Muscle of arm (tissue), 12 donors: Measurements from ENCODE around the gene PEX16. TPM values are rescaled to one million over a fixed set of nuclear protein-coding genes. Genes with fewer than 3 reads are reported as not detected.
"Not testable (repeated sequence)": the region's sequence is repeated elsewhere in the genome, so short reads cannot be mapped to it uniquely, and the experiment has no call there.

Experiments used
- DNase-seq: peaks from one replicate; pipeline ENCODE4 v3.0.0-alpha.2; 2013
- polyA plus RNA-seq, 12 donors: library from polyadenylated mRNA; unstranded; fragments of 120-200 nt; gene quantifications; one replicate each; pipeline ENCODE4 v1.2.1, GENCODE V29; 2013; ENCODE audit not compliant: insufficient read length in 12 of 12

The PEX16 gene
- polyA plus RNA-seq, 12 donors = 7.3 to 18.1 (median 11.3) TPM; not detected in 1

DNA sequence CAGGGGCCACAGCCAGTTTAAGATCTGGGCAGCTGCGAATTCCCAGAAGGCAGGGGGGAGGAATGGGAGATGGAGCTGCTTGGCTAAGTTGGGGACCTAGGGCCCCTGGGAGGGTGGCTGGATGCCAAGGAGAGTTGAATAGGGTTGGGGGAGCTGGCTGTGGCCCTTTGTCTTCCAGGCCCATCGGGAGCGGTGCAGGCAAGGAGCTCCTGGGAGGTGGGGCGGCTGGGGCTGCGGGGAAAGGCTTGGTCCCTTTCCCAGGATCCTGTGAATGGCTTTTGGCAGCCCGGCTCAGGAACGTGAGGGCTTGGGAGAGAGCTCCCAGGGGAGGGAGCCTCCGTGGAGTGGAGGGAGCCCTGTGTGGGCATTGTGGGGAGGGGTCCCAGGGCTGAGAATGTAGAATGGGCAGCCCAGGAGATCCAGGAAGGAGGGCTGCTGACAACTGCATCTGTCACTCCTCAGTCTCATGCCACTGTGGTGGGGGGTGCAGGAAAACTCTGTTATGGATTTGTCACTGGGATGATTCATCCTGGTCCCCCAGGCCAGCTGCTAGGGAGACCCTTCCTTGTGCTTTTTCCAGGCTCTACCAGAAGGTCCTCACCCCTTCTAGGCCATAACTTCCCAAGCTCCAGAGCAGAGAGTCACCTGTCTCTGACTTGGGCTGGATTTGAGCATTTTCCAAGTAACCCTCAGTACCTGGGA is 16.6 kb downstream of the PEX16 start:
- DNase-seq = no peak

DNA sequence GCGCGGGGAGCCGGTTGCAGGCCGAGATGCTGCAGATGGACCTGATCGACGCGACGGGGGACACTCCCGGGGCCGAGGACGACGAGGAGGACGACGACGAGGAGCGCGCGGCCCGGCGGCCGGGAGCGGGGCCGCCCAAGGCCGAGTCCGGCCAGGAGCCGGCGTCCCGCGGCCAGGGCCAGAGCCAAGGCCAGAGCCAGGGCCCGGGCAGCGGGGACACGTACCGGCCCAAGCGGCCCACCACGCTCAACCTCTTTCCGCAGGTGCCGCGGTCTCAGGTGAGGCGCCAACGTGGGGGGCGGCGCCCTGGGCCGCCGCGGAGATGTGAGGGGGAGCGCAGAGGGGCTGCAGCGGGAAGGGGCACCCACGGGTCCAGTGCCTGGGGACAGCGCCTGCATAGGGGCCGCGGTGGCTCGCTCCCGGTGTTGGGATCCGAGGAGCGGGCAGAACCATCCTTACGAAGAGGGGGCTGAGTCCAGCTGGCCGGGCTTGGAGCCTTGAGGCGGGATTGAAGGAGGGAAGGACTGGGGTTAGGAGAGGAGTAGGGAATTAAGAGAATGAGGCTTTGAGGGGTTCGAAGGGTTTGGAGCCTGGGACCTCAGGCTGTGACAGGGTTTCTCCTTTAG is 17.4 kb downstream of the PEX16 start:
- DNase-seq = not testable (repeated sequence)

GRCh38 chr11:45899448-45900174 is 18.1 kb downstream of the PEX16 start:
- DNase-seq = peak; percentile 92

- no peak for DNase-seq
These were observed 18.6 kb downstream of the PEX16 start for GRCh38 chr11:45899086-45899447.

GRCh38 chr11:45897556-45897955 is 20.1 kb downstream of the PEX16 start:
- no peak for DNase-seq

- DNase-seq = peak; percentile 52
These were observed 21.2 kb downstream of the PEX16 start for GRCh38 chr11:45896422-45896984.

- no peak for DNase-seq
These were observed 22.0 kb downstream of the PEX16 start for GRCh38 chr11:45895553-45896259.

DNA sequence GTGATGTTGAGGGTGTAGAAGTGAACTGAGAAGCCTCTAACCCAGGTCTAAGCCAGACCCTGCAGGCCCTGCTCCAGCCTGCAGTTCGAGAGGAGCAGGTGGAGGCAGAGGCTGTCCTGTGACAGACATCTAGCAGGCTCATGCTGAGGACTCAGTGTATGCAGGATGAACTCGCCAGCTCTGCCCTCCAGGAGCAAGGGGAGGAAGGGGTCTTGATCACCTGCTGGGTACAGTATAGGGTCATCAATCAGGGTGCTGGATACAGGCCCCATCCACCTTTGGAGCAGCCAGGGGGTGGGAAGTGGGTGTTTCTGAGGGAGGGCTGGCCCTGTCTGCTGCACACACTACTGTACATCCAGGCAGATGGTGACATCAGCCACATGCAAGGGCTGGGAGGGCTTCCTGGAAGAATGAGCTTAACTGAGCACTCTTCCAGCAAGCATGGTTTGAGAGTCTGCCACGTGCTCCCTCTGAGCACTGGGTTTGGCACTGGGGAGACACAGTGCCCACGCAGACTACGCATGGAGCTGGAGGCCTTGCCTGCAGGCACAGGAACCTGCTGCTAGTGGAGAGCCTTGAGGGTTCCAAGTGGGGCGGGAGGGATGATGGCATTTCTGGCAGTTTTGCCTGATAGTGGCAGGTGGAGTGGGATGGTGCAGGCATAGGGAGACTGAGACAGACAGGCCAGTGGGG is 23.0 kb downstream of the PEX16 start:
- no peak for DNase-seq

DNA sequence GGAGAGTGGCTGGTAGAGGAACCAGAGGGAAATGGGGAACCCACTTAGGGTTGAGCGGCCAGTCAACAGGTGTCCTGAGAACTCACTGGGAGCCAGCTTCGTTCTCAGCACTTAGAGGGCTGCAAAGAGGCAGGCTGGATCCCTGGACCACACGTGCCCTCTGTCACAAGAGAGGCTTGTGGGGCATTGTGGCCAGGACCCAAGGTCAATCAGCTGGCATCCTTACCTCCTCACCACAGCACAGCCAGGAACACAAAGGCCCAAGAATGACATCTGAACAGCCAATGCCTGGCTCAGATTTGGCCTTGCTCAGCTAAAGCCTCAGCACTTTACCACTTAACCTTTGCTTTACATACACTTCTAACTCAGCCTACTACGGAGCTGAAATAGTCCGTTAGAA is 24.8 kb downstream of the PEX16 start:
- no peak for DNase-seq

DNA sequence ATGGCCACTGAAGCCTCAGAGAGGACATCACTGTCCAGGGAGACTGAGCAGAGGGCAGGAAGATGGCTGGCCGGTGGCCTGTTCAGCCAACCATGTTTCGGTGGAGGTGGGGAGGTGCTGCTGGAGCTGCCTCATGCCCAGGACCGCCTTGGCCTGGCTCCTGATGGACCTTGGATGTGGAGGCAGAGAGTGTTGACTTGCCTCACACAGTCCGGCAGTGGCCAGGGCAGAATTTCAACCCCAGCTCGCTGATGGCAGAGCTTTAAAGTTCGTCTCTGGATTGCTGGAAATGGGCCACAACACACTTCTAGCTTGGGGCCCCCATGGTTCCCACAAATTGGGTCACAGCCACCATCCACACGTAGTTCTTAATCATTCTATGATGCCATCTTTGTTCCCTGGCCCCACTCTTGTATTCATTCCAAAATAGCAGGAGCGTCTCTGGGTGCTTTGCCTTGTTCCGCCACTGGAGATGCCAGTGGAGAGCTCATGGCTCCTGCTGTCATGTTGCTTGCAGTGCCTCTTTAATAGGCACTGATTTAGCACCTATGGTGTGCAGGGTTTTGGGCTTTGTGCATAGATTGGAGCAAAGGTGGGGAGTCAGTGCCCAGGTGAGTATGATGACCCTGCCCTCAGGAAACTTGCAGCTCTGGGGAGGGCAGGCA is 26.7 kb downstream of the PEX16 start:
- DNase-seq = no peak

DNA sequence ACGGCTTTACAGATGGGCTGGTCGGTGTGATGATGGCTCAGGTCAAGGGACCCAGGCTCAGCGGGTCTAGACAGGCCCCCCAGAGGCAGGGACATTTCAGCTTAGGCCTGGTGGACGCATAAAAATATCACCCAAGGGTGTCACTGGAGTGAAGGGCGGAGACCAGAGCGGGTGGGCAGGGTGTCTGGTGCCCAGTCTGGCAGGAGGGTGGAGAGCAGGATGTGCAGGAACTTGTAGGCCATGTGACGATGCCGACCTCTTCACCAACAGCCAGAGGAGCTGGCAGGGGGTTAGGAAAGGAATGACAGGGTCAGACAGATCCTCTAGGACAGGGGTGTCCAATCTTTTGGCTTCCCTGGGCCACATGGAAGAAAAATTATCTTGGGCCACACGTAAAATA is 27.7 kb downstream of the PEX16 start:
- no peak for DNase-seq

DNA sequence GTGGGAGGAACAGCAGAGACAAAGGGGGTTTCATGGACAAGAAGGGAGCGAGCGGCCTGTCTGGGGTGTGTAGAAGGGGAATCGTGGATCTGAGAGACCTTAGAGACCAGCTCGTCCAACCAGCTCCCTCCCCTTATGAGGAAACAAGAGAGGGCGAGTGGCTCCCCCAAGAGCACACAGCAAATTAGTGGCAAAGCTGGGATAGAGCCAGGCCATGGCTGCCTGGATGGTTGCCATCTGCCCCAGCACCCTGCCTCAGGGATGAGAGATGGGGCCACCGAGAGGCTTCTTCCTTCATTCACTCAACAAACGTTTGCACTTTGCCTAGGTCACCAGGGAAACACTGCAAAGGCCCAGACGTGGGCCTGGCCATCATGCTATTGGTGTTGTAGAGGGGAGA is 28.1 kb downstream of the PEX16 start:
- DNase-seq = no peak

GRCh38 chr11:45887587-45887986 is 30.1 kb downstream of the PEX16 start:
- no peak for DNase-seq

GRCh38 chr11:45886816-45887520 is 30.7 kb downstream of the PEX16 start:
- no peak for DNase-seq

GRCh38 chr11:45885921-45886721 is 31.6 kb downstream of the PEX16 start:
- DNase-seq = no peak

DNA sequence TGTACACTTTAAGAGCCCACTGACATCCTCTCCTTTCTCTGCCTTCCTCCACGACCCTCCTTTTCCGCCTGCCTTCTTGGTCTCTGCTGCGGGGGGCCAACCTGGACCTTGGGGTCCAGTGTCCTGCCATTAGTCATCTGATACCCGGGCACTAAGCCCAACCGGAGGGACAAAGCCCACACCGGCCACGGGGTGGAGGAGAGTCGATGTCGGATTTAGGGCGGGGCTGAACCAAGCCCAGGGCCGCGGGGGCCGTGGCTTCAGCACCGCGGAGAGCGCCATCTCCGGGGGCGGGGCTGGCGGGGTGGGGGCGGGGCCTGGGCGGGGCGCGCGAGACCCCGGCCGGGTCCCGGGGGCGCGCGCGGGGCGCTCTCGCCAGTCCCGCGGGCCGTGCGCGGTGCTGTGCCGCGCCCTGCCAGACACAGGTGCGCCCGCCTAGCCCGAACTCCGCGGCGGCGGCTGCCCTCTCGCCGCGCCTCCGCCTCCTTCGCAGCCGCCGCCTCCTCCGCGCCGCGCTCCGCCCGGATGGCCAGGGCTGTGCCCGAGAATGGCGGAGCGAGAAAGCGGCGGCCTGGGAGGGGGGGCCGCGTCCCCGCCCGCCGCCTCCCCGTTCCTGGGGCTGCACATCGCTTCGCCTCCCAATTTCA is 32.3 kb downstream of the PEX16 start, which contains the start of gene MAPK8IP1:
Gene MAPK8IP1, plus strand, starts transcription at position 378 of the 647 bp plus-strand sequence. Its CDS starts 170 bp downstream, at position 548.
- peak; percentile 44 for DNase-seq

DNA sequence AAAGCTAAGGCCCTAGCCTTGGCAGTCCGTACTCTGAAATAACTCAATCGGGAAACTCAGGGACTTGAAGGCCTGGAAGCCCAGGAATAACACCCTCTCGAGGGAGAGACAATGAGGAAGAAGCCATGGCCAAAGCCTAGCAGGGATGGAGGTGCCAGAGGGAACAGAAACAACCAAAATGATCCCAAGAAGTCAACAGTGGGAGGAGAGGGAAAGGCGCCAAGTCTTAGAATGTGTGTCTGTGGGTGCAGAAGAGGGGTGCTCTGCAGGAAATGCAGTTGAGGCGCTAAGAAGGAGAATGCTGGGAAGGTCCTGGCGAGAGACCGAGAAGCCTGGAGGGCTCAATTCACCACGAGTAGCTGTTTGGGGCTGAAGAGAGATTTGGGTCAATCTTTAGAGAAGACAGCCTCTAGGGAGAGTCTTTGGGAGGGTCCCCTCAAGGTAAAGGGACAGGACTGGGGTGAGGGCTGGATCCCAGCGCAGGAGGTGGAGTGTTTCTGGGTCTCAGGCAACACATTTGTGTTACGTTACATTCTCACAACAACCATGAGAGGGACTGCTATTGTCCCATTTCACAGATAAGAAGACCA is 33.0 kb downstream of the PEX16 start:
- DNase-seq = no peak

DNA sequence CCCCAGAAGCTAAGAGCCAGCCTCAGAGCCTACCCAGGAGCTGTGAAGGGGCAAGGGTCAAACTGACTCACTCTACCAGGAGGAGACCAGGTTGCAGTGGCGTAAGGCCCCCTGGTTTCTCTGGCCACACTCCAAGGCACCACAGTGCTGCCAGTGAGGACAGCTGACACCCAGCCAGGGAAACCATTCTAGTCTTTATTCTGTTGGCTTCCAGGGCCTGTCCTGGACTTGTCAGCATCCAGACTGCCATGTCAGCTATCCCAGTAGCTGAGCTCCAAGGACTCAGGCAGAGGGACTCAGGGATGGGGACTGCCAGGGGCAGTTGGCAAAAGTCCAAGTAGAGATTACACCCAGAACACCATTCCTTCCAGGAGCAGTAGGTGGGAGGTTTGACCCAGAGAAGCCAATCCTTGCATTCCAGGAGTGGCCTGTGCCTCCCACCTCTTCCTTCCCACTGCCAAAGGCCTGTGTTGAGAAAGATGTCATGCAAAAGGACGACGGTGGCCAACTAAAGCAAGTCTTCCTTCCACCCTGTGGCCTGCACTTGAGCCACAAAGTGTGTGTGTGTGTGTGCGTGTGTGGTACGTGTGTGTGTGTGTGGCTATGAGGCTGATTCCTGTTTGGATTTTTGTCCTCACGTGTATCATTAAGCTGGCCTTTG is 35.8 kb downstream of the PEX16 start:
- DNase-seq = no peak
